ENCODE measurements around the gene MCRIP1. TPM values are rescaled to one million over a fixed set of nuclear protein-coding genes. Genes with fewer than 3 reads are reported as not detected.

The MCRIP1 gene
- total RNA-seq = 63.3 and 66.1 TPM in 2 replicates
- polyA plus RNA-seq = 118 and 138 TPM in 2 replicates

DNA sequence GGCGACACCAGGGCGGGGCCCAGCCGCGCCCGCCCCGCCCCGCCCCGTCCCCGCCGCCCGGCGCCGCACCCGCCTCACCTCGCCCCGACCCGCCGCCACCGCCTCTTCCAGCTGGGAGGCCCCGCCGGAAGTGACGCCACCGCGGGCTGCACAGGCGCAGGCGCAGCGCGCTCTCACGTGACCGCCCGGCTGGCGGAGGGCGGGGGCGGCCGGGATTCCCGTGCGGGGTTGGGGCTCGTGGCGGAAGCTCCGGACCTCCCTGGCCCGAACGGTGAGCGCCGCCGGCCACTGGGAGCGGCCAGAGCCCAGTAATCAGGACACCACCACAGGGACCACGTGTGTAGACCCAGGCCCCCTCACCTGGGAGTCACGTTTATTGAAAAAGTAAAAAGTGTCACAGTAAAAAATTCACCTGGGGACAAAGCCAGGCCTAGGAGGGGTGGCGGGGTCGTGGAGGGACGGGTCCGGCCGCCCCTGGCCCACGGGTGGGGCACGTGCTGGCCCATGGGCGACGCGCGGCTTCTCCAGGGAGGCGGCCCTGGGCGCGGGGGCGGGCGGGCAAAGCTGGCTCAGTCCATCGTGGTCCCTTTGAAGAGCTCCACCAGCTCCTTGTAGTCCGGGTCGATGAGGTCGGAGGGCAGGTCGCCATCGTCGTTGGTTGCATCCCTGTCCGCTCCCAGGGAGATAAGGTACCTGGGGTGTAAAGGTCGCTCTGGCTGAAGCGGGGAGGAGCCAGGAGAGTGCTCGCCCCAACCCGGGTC is at the start of gene MCRIP1:
TSS of gene MCRIP1 (minus strand) at position 132 of the 761 bp plus-strand sequence. CDS start 8,785 bp downstream, outside the sequence.
- 2% methylated on average over 49 of the region's 76 CpGs for WGBS (ENCODE audit: low lambda C conversion rate, missing lambda C conversion rate)
- Histone ChIP-seq H3K4me2 (peak within 1 kb of the TSS; percentile 97), H4K20me1 (ENCODE audit: insufficient read depth, poor library complexity, severe bottlenecking) (no peaks in the 10 kb centered on the region), H3K4me3 (peak within 1 kb of the TSS; percentile 98), H3K9me3 (ENCODE audit: low read depth) (no peaks in the 10 kb centered on the region), H3K27me3 (no peaks in the 10 kb centered on the region), H2AFZ (peak within 1 kb of the TSS; percentile 40), H3K27ac (peak within 1 kb of the TSS; percentile 96), H3K79me2 (peaks cover 46% of the 10 kb centered on the region), H3K36me3 (replicated peaks; ENCODE audit: insufficient read depth, low read depth) (no peaks in the 10 kb centered on the region), H3K4me1 (ENCODE audit: insufficient read depth) (peaks cover 21% of the 10 kb centered on the region), H3K9me2 (replicated peaks; ENCODE audit: insufficient read depth) (no peaks in the 10 kb centered on the region)
- peak; percentile 98 for DNase-seq (ENCODE audit: low spot score)
- TF ChIP-seq EZH2 (IDR thresholded peaks at IDR 0.05; ENCODE audit: borderline replicate concordance) = no peak
- no peak for TF ChIP-seq EZH2phosphoT487 (IDR thresholded peaks at IDR 0.05; ENCODE audit: low read depth, severe bottlenecking, unreplicated experiment)
- no peak for TF ChIP-seq CTCF (IDR thresholded peaks at IDR 0.05; ENCODE audit: poor library complexity)

DNA sequence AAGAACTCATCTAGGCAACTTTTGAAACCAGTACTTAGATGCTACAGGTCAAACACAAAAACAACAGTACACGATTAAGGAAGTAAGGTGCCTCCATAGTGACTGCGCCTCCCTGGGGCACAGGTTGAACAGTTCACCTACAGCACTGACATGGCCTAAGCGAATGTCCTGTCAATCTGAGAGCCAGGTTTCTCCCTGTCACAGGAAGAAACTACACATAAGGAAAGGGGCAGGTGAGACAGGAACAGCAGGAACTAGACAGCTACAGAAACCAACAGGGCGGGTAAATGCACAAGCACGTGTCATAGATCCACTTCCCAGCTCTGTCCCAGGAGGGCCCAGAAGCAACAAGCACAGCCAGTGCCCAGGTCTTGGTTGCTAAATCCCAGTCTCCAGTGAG is 46.0 kb upstream of the MCRIP1 start:
- TF ChIP-seq EZH2 (IDR thresholded peaks at IDR 0.05; ENCODE audit: borderline replicate concordance) (no peak), CTCF (IDR thresholded peaks at IDR 0.05; ENCODE audit: poor library complexity) (no peak), EZH2phosphoT487 (IDR thresholded peaks at IDR 0.05; ENCODE audit: low read depth, severe bottlenecking, unreplicated experiment) (no peak)
- Histone ChIP-seq H3K4me1 (ENCODE audit: insufficient read depth) (no peaks in the 10 kb centered on the region), H3K27ac (no peak overlapping the region), H2AFZ (no peak overlapping the region), H3K36me3 (replicated peaks; ENCODE audit: insufficient read depth, low read depth) (peaks cover 7% of the 10 kb centered on the region), H4K20me1 (ENCODE audit: insufficient read depth, poor library complexity, severe bottlenecking) (no peaks in the 10 kb centered on the region), H3K79me2 (no peaks in the 10 kb centered on the region), H3K9me2 (replicated peaks; ENCODE audit: insufficient read depth) (no peaks in the 10 kb centered on the region), H3K27me3 (no peaks in the 10 kb centered on the region), H3K4me2 (no peak overlapping the region), H3K4me3 (no peak overlapping the region), H3K9me3 (ENCODE audit: low read depth) (no peaks in the 10 kb centered on the region)
- no peak for DNase-seq (ENCODE audit: low spot score)
- WGBS (ENCODE audit: low lambda C conversion rate, missing lambda C conversion rate) = 93% methylated on average over 5 of the region's 5 CpGs

- H3K4me1 ChIP-seq (ENCODE audit: insufficient read depth) = no peaks in the 10 kb centered on the region
- no peak overlapping the region for H2AFZ ChIP-seq
- H3K27ac ChIP-seq = no peak overlapping the region
- H3K27me3 ChIP-seq = no peaks in the 10 kb centered on the region
- H3K79me2 ChIP-seq = peaks cover 3% of the 10 kb centered on the region
- H4K20me1 ChIP-seq (ENCODE audit: insufficient read depth, poor library complexity, severe bottlenecking) = no peaks in the 10 kb centered on the region
- H3K4me2 ChIP-seq = no peak overlapping the region
- no peak for DNase-seq (ENCODE audit: low spot score)
- no peak overlapping the region for H3K4me3 ChIP-seq
- no peaks in the 10 kb centered on the region for H3K9me2 ChIP-seq (replicated peaks; ENCODE audit: insufficient read depth)
- no peaks in the 10 kb centered on the region for H3K9me3 ChIP-seq (ENCODE audit: low read depth)
- TF ChIP-seq CTCF (IDR thresholded peaks at IDR 0.05; ENCODE audit: poor library complexity) = no peak
- TF ChIP-seq EZH2phosphoT487 (IDR thresholded peaks at IDR 0.05; ENCODE audit: low read depth, severe bottlenecking, unreplicated experiment) = no peak
- TF ChIP-seq EZH2 (IDR thresholded peaks at IDR 0.05; ENCODE audit: borderline replicate concordance) = no peak
- WGBS (ENCODE audit: low lambda C conversion rate, missing lambda C conversion rate) = 96% methylated on average over 3 of the region's 3 CpGs
- peaks cover 7% of the 10 kb centered on the region for H3K36me3 ChIP-seq (replicated peaks; ENCODE audit: insufficient read depth, low read depth)
Observed at GRCh38 chr17:81878294-81878693, 45.2 kb upstream of the MCRIP1 start.
